OCI-M2 (cell line): ENCODE measurements around the gene ACOT2.
"Not testable (repeated sequence)": the region's sequence is repeated elsewhere in the genome, so short reads cannot be mapped to it uniquely, and the experiment has no call there.

Experiments
- DNase-seq: peaks from one replicate; lab custom pipeline; 2025; ENCODE audit not compliant: unreplicated experiment; lab: John Stamatoyannopoulos, UW

ACOT2 gene

DNA sequence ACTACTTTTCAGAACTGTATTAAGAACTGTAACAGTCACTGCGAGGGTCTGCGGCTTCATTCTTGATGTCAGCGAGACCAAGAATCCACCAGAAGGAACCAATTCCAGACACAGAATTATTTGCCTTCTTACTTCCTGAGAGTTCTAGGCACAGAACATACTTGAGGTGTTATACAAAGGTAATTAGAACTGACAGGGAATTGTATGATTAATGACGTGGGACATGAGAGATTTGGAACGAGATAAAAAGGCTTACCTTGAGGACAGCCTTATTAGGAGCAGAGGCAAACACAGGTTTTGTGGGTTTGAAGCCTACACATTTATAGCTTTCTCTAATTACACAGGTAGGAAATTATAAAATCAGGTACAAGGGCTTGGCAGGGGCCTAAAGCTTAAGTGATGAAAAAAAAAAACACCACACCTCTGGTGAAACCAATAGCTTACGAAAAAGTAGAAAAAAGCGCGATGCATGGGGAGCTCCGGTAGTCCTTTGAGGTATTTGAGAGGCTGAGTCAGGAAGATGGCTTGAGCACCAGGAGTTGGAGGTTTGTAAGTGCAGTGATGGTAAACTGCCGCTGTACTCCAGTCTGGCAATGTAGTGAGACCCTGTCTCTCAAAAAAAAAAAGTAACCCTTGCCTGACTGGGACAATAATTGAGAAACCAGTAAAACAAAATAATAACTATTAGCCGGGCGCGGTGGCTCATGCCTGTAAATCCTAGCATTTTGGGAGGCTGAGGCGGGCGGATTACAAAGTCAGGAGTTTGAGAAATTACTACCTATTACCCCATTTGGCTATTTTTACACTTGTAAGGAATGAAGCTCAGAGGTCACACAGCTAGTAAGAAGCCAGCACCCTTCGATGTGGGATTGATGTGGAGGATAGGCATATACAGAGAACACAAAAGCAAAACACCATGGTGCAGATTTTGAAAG lies 795 bp upstream of the ACOT2 start:
- no peak for DNase-seq

DNA sequence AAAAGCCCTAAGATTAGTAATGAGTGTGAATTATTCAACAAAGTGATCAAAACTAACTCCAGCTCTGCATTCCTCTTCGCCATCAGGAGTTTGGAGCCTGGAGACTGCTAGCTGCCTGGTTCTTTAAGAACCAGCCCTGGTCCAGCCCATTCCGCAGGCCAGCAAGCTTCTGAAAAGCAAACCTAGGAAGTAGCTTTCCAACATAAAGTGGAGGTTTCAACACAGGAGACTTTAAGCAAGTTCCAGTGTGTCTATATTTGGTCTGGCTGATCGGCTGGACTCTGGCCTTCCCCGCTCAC lies 178 bp upstream of the ACOT2 start:
- DNase-seq = not testable (repeated sequence)

DNA sequence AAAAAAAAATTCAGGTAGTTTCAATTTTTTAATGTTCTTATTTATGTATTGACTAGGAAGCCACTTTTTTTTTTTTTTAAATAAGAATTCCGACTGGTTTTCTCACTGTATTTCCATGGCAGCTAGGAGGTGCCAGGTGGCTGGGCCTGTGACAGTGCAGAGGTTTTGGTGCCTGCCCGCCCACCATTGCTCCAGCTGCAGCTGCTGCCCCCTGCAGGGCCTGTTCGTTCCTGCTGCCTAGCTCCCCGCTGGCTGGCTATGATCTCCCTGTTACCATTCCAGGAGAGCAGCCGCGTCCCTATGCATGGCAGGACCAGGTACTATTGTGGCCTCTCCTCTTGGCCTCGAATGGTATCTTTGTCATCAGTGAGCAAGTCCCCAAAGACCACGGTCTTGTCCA lies 1.9 kb downstream of the ACOT2 start:
- peak; percentile 23 for DNase-seq

DNA sequence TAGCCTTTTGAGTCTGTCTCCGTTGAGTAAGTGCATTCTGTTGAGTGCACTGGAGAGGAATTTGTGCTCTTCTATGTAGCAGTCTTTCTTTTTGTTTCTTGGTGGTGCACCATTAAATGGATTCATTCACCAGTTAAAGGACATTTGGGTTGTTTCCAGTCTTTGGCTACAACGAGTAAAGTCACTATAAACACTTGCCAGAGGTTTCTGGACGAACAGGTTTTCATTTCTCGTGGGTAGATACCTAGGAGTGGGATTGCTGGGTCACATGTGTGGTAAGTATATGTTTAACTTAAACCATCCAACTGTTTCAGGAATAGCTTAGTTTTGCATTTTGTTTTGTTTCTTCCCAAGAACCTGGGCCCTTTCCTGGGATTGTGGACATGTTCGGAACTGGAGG lies 4.0 kb downstream of the ACOT2 start:
- DNase-seq = not testable (repeated sequence)

DNA sequence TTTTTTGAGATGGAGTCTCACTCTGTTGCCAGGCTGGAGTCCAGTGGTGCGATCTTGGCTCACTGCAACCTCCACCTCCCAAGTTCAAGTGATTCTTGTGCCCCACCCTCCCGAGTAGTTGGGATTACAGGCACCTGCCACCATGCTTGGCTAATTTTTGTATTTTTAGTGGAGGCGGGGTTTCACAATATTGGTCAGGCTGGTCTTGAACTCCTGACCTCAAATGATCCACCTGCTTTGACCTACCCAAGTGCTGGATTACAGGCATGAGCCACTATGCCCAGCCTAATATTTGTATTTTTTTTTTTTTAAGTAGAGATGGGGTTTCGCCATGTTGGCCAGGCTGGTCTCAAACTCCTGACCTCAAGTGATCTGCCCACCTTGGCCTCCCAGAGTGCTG lies 4.7 kb downstream of the ACOT2 start:
- not testable (repeated sequence) for DNase-seq

GRCh38 chr14:73574251-73574650 lies 5.2 kb downstream of the ACOT2 start:
- DNase-seq = not testable (repeated sequence)

DNA sequence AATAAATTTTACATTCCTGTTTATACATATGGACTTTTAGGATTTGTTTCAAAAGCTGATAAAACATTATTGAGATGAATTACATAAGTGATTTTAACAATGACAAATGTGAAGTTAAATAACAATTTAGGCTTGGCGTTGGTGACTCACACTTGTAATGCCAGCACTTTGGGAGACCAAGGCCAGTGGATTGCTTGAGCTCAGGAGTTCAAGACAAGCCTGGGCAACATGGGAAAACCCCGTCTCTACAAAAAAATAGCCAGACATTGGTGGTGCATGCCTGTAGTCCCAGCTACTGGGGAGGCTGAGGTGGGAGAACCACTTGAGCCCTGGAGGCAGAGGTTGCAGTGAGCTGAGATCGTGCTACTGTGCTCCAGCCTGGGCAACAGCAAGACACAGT lies 7.4 kb downstream of the ACOT2 start:
- no peak for DNase-seq

GRCh38 chr14:73577214-73577613 lies 8.2 kb downstream of the ACOT2 start:
- DNase-seq = not testable (repeated sequence)

- DNase-seq = not testable (repeated sequence)
These were observed 13.3 kb downstream of the ACOT2 start for GRCh38 chr14:73582102-73582979.

- no peak for DNase-seq
These were observed 19.7 kb downstream of the ACOT2 start for GRCh38 chr14:73588695-73589094.

- DNase-seq = no peak
These were observed 20.1 kb downstream of the ACOT2 start for GRCh38 chr14:73589116-73589515.

DNA sequence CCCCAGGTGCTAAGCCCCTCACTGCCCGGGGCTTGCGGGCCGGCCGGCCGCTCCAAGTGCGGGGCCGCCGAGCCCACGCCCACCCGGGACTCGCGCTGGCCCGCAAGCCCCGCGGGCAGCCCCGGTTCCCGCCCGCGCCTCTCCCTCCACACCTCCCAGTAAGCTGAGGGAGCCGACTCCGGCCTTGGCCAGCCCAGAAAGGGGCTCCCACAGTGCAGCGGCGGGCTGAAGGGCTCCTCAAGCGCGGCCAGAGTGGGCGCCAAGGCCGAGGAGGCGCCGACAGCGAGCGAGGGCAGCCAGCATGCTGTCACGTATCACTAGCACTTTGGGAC lies 21.6 kb downstream of the ACOT2 start:
- not testable (repeated sequence) for DNase-seq

- DNase-seq = no peak
These were observed 22.9 kb downstream of the ACOT2 start, which contains the start of gene ACOT4 for GRCh38 chr14:73591690-73592449. Gene ACOT4 (plus strand): TSS chr14:73591873. CDS start chr14:73591960, 87 bp downstream.

GRCh38 chr14:73594491-73594890 lies 25.5 kb downstream of the ACOT2 start:
- DNase-seq = no peak

DNA sequence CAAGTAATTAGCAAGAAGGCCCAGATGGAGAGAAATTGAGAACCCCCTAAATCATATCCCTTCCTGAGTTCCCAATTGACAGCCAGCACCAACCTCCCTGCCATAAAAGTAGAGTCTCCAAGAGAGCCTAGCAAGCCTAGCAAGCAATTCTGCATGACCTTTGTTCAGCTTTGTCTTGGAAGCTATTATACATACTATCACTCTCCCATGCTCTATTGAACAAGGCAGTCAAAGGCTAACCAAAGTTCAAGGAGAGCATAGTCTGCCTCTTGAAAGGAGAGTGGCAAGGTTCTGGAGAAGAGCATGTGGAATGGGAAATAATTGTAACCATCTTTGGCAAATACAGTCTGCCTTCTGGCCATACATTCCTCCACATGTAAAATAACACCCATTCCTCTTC lies 30.5 kb downstream of the ACOT2 start:
- DNase-seq = no peak

- DNase-seq = no peak
These were observed 34.0 kb downstream of the ACOT2 start for GRCh38 chr14:73602994-73603393.

DNA sequence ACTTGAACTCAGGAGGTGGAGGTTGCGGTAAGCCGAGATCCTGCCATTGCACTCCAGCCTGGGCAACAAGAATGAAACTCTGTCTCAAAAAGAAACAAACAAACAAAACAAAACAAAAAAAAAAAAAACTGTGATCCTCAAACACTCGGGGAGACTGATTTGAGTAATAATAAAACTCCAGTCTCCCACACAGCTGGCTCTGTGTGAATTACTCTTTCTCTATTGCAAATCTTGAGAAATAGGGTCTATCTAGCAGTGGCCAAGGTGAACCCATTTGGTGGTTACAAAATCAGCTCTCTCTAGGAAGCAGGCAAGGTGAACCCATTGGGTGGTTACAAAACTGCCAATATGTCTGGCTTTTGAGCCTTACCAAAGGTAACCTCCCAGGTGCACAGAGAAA lies 37.3 kb downstream of the ACOT2 start:
- DNase-seq = no peak

GRCh38 chr14:73607241-73607640 lies 38.2 kb downstream of the ACOT2 start:
- no peak for DNase-seq

DNA sequence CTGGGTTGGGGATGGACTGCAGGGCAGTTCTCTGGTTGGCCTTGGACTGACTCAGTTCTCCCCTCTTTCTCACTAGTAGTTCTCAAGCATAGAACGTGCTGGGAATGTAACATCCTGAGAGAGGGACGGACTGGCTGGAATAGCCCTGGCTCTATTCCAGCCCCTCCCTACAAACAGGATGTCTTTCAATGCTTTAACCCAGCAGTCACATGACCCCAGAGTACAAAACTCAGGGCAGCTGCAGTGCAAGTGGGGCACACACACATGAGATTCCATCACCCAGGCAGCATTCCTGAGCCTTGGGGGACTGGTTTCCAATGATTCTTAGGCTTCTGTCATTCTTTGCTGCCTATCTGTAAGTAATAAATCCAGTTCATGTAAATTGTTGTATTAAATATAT lies 41.7 kb downstream of the ACOT2 start:
- no peak for DNase-seq

DNA sequence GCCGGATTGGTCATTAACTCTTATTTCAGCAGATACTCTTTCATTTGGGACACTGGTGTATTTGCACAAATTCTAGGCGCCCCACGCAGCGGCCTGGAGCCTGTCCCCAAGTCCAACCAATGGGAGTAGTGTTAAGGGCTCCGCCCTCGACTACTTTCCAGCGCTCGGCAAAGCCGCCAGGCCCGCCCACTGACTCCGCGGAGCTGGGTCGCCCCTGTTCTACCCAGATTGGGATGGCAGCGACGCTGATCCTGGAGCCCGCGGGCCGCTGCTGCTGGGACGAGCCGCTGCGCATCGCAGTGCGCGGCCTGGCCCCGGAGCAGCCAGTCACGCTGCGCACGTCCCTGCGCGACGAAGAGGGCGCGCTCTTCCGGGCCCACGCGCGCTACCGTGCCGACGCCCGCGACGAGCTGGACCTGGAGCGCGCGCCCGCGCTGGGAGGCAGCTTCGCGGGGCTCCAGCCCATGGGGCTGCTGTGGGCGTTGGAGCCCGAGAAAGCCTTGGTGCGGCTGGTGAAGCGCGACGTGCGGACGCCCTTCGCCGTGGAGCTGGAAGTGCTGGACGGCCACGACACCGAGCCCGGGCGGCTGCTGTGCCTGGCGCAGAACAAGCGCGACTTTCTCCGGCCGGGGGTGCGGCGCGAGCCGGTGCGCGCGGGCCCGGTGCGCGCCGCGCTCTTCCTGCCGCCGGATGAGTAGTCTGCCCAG lies 43.5 kb downstream of the ACOT2 start, which contains the start of gene ACOT6:
TSS of gene ACOT6 (plus strand) at position 179 of the 707 bp plus-strand sequence. CDS start at position 234, 55 bp downstream.
- DNase-seq = no peak

GRCh38 chr14:73613046-73613383 lies 44.0 kb downstream of the ACOT2 start:
- no peak for DNase-seq
